HG02571 (cell line): Measurements from ENCODE around the gene COL18A1.
"Not testable (repeated sequence)": the region's sequence is repeated elsewhere in the genome, so short reads cannot be mapped to it uniquely, and the experiment has no call there.

Experiments
- ATAC-seq: cut with Tn5 transposase; IDR thresholded peaks from one replicate; pipeline ENCODE4 v1.9.1; 2021; ENCODE audit warnings: mild to moderate bottlenecking, moderate library complexity; ENCODE audit not compliant: unreplicated experiment

Gene COL18A1

DNA sequence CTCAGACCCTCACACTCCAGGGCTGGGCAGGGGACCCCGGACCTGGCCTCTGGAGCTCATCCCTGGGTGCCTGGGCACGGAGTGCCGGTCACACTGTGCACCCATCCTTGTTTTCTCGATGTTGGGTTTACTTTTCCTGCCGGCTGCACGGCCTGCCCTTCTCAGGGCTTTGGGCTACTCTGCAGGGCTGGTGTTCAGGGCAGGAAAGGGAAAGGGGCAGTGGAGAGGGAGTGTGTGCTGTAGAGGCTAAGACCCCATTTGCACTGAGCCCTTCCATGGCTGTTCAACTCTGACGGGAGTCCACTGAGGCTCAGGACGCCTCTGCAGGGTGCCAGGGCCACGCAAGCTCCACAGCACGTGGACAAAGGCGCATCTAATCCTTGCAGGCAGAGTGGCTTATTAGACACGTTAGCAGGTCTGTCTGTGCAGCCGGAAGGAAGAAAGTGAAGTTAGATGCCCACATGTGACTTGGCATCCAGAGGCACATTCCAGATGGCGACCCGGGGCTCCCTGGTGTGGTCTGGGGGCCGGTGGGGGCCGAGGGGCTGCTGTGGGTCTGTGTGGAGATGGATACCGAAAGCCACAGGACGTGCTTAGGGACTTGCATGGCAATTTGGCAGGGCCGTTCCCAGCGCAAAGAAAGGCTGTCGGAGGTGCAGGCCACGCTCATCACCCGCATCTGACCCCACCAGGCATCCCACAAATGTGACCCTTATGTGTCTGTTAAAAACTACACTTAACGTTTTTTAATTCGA, 33.6 kb downstream of the COL18A1 start:
- no peak for ATAC-seq

DNA sequence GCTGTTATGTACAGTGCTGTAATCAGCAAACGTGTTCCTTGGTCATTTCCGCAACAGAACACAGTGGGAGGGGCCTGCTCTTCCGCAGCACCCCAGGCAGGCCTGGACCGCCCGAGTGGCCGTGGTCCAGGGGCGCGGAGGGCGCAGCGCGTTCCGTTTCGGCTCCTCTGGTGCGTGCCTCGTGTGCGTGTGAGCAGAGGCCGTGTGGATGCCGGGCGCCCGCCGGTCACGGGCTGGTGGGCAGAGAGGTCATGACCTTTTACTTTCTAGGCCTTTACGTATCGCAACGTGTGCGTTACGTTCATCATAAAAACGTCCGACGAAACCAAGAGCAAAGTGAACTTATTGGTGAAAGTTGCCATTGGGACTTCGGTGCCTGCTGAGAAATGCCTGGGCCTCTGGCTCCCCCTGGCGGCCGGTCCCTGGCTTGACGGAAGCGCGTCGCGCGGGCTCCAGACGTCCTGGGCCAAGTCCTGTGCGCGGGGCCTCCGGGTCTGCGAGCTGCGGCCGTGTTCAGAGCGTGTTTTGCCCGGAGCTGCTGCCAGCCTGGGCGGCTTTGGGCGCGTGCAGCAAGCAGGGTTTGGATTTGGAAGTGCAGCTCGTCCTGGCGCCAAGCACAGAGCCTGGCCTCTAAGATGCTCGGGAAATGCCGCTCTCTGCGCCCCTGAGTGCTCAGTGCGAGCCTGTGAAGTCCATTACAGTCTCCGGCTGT, 34.4 kb downstream of the COL18A1 start:
- no peak for ATAC-seq

DNA sequence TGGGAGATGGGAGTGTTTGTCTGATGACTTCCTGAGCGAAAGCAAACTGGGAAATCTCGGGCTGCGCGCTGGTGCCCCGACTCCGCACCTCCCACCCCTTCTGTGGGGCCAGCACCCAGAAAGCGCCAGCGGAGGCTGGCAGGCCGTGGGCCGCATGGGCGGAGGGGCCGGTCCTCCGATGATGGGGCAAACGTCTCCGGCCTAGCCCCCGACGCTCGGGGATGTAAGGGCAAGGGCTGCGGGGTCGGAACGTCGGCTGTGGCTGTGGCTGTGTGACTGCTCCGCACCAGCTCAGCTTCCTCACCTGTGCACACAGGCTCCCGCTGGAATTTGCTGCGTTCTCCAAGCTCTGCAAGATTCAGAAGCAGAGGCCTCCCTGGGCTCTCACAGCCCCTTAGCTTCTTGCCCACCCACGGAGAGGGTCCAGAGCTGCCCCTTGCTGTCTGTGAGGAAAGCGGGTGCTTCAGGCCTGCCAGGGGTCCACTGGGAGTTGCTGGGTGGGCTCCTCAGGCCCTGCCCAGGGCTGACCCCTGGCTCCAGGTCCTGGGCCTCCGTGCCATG, 35.0 kb downstream of the COL18A1 start:
- ATAC-seq, result no peak

DNA sequence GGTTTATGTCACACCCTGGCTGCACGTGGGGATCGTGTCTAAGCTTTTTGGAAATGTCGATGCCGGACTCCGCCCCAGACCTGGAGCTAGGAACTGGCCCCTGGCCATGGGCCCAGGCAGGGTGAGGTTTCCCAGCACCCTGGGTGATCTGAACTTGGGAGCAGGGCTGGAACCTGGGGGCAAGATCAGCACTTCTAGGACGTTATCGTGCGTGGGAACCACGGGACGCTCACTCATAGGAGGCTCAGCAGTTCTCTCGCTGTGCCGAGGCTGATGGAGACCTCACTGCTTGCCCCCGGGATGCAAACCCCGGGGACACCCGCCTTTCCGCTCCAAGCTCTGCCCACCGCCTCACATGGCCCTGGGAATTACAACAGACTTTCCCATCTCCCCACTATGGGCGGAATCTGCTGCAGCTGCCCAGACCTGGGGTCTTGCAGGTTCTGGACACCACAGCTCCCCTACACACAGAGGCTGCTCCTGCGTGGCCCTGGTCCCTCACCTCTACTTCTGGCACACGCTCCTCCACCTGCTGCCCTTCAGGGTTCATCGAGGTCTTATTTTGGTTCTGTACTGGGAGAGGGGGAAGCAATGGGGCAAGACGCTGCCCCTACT, 35.9 kb downstream of the COL18A1 start:
- ATAC-seq, result no peak

DNA sequence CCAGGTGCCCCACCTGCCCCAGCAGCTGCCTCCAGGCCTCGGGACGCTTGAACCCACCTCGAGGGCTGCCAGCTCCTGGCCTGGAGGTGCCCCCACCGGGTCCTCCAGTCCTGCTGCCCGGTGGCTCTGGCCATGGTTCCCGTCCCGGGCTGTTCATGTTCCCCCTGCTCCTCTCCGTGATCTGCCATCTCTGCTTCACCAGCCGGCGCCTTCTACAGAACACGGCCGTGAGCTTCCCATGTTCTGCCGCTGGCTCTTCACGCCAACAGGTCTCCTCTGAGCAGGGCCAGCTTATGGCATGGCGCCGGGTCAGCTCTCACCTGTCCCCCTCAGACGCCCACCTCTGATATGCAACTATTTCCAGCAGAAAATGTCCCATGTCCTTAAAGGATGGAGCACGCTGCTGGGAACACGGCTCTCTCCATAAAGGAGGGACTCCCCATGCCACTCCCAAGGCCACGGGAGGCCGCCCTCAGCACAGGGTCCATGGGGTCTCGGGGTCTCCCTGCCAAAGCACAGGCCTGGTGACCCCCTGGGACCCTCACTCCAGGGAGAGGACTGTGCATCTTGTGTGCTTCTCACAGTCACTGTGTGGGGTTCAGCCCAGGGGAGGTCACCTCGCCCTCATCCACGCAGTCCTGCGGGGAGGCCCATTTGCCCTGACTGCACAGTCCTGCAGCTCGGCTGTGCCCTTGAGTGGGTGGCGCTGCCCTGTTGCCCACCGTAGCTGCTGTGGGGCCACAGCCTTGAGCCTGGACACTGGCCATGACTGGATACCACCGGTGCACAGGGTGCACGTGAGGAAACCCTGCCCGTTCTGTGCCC, 36.7 kb downstream of the COL18A1 start:
- ATAC-seq, result no peak

DNA sequence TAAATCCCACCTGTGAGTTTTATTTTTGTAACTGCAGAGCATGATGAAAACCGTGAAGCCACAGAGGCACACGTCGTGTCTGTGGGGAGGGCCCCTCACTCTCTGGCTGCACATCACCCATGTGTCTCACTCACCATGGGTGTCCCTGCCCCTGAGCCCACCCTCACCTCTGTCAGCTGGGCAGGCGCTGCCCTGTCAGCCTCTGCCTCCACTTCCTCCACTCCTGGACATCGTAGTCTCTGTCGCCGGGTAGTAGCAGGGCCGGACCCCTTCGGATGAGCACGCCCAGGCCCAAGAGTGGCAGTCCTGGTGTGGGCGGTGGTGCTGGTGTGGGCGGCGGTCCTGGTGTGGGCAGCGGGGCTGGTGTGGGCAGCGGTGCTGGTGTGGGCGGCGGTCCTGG, 37.3 kb downstream of the COL18A1 start:
- ATAC-seq, result no peak

- ATAC-seq, result not testable (repeated sequence)
Measured at GRCh38 chr21:45442686-45443594, 38.0 kb downstream of the COL18A1 start.

- ATAC-seq, result no peak
Measured at GRCh38 chr21:45443595-45444181, 38.7 kb downstream of the COL18A1 start.

GRCh38 chr21:45444385-45444784, 39.4 kb downstream of the COL18A1 start:
- ATAC-seq, result no peak

GRCh38 chr21:45445369-45445768, 40.4 kb downstream of the COL18A1 start:
- no peak for ATAC-seq

GRCh38 chr21:45447821-45448220, 42.9 kb downstream of the COL18A1 start:
- ATAC-seq, result no peak

- ATAC-seq, result no peak
Measured at GRCh38 chr21:45448283-45448809, 43.4 kb downstream of the COL18A1 start.

DNA sequence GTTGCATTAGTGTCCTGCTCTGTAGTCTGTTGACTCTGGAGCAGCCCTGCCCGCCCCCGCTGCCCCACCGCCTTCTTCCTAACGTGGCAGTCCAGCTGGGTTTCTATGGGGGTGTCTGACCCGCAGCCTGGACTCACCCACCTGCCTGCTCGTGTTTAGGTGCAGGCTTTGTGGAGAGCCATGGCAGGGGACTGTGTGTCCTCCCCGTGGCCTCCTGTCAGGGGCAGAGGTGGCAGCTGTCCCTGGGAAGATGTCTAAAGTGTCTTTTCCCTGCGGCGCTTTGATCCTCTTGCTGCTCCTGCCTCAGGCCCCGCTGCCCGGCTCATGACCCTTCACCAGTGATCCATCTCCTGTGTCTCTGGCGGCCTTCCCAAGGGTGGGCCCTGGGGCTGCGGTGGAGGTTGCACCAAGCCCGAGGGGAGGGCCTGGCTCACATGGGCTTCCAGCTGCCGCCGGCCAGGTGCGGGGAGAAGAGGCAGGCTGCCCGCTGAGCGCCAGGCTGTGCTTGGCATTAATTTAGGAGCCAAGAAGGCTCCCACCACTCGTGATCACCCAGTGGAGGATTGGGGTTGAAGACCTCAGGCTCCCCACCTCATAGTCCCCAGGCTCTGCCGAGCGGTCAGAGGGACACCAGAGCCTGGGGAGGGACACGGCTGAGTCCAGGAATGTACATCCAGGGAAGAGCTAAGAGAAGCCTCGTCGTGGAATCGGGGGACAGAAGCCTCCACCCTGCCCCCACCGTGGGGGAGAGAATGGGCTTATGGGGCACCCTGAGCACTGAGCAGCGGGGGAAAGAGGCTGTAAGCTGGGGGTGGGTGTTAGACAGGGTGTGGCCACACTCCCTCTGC, 44.1 kb downstream of the COL18A1 start:
- no peak for ATAC-seq

- ATAC-seq, result no peak
Measured at GRCh38 chr21:45449658-45450422, 44.9 kb downstream of the COL18A1 start.

GRCh38 chr21:45450423-45451090, 45.6 kb downstream of the COL18A1 start:
- no peak for ATAC-seq

GRCh38 chr21:45451091-45451740, 46.3 kb downstream of the COL18A1 start:
- no peak for ATAC-seq
